HepG2 (cell line): ENCODE measurements around the gene EGF. TPM values are rescaled to one million over a fixed set of nuclear protein-coding genes. Genes with fewer than 3 reads are reported as not detected.

Source experiments
- STAG1 ChIP-seq: sonication (generic); formaldehyde crosslinking; IDR thresholded peaks from 2 replicates; pipeline ENCODE4 v1.4.0; 2020; ENCODE audit warnings: missing genetic modification reagents
- polyA plus RNA-seq, 8 experiments: library from polyadenylated mRNA; depleted of rRNA in 3 of 8; stranded (reverse) in 7 of 8; unstranded in 1 of 8; fragments of >200 nt; fragmentation: Illumina TruSeq in 4 of 8; extraction: Trizol in 4 of 8; gene quantifications; 2 replicates each; pipeline versions ENCODE4 v1.2.1 to v1.2.3, GENCODE V29; 2011 to 2016; ENCODE audit warnings: low read depth in 4 of 8, missing spikeins in 1 of 8, mixed read lengths in 1 of 8; ENCODE audit not compliant: insufficient read depth in 1 of 8
- total RNA-seq, 5 experiments: library from RNA; depleted of rRNA; stranded (reverse); fragments of >200 nt; fragmentation: Illumina TruSeq; extraction: Trizol; gene quantifications; 2 replicates each; pipeline ENCODE4 v1.2.3, GENCODE V29; 2016; ENCODE audit warnings: low read depth in 1 of 5
- TF ChIP-seq, protein P1 (sequence below), 2 experiments: fragments of 450-650 bp in 1 of 2; sonication (generic) in 1 of 2; formaldehyde crosslinking in 1 of 2; IDR thresholded peaks; 2 replicates each; pipeline versions ENCODE4 v1.6.1 to v1.8.0; 2016 to 2022; ENCODE audit warnings: antibody characterized with exemption in 1 of 2, mild to moderate bottlenecking in 1 of 2, missing genetic modification reagents in 1 of 2

Gene EGF
- total and polyA plus RNA-seq, 2 of the 13 experiments (the other 11 are each of a cell fraction or from before 2014, with no cell fraction given), result 0.07 to 0.08 TPM

DNA sequence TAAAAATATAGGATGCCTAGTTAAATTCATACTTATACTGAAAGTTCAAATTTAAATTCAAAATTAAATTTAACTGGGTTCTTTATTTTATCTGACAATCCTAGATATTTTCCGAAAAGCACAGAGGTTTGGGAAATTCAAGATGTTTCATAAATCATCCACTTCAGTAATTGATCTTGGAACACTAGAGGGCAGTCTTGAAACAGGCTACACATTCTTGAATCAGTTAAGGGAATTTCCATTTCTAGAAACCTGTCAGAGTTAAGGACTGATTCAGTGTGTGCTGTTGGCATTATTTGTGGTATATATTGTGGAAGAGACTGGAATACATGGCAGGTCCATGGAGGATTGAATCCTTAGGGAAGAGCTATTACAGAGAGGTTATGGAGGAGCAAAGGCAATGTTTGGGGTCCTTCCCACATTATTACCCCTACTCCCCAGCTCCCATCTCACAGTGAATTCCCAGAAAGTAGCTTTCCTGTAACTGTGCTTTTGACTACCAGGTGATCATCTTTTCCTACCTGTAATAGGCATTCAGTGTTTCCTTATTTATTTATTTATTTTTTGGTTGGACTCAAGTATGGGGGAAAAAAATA, 92.9 kb downstream of the EGF start (continued):
- TF ChIP-seq, protein P1, sequence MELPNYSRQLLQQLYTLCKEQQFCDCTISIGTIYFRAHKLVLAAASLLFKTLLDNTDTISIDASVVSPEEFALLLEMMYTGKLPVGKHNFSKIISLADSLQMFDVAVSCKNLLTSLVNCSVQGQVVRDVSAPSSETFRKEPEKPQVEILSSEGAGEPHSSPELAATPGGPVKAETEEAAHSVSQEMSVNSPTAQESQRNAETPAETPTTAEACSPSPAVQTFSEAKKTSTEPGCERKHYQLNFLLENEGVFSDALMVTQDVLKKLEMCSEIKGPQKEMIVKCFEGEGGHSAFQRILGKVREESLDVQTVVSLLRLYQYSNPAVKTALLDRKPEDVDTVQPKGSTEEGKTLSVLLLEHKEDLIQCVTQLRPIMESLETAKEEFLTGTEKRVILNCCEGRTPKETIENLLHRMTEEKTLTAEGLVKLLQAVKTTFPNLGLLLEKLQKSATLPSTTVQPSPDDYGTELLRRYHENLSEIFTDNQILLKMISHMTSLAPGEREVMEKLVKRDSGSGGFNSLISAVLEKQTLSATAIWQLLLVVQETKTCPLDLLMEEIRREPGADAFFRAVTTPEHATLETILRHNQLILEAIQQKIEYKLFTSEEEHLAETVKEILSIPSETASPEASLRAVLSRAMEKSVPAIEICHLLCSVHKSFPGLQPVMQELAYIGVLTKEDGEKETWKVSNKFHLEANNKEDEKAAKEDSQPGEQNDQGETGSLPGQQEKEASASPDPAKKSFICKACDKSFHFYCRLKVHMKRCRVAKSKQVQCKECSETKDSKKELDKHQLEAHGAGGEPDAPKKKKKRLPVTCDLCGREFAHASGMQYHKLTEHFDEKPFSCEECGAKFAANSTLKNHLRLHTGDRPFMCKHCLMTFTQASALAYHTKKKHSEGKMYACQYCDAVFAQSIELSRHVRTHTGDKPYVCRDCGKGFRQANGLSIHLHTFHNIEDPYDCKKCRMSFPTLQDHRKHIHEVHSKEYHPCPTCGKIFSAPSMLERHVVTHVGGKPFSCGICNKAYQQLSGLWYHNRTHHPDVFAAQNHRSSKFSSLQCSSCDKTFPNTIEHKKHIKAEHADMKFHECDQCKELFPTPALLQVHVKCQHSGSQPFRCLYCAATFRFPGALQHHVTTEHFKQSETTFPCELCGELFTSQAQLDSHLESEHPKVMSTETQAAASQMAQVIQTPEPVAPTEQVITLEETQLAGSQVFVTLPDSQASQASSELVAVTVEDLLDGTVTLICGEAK (IDR thresholded peaks at IDR 0.05), result no peak
- TF ChIP-seq, protein P1 (CRISPR knock-in tag; IDR thresholded peaks at IDR 0.05), result no peak
- TF ChIP-seq STAG1, result peak; percentile 91
